ENCODE data around the gene SH3GLB2.

The SH3GLB2 gene

GRCh38 chr9:128992995-128993394, 35.1 kb downstream of the SH3GLB2 start:
- TF ChIP-seq SIN3A (IDR thresholded peaks at IDR 0.05; ENCODE audit: borderline replicate concordance, insufficient read depth, low read length), result no peak
- TF ChIP-seq REST (IDR thresholded peaks at IDR 0.05; ENCODE audit: insufficient read depth in 1 of 2, low read depth in 2 of 2, low read length in 2 of 2), result no peak
- no peak for TF ChIP-seq FOXP2 (optimal IDR thresholded peaks at IDR 0.05; ENCODE audit: borderline replicate concordance, extremely low read depth, extremely low read length, insufficient read depth)
- no peak for TF ChIP-seq TAF1 (IDR thresholded peaks at IDR 0.05; ENCODE audit: borderline replicate concordance, insufficient read depth, low read length)
- TF ChIP-seq POLR2AphosphoS5 (IDR thresholded peaks at IDR 0.05; ENCODE audit: low read depth, low read length), result no peak

GRCh38 chr9:128987805-128988204, 40.3 kb downstream of the SH3GLB2 start:
- TF ChIP-seq REST (IDR thresholded peaks at IDR 0.05; ENCODE audit: insufficient read depth in 1 of 2, low read depth in 2 of 2, low read length in 2 of 2) (no peak), POLR2AphosphoS5 (IDR thresholded peaks at IDR 0.05; ENCODE audit: low read depth, low read length) (no peak), TAF1 (IDR thresholded peaks at IDR 0.05; ENCODE audit: borderline replicate concordance, insufficient read depth, low read length) (no peak), SIN3A (IDR thresholded peaks at IDR 0.05; ENCODE audit: borderline replicate concordance, insufficient read depth, low read length) (no peak), FOXP2 (optimal IDR thresholded peaks at IDR 0.05; ENCODE audit: borderline replicate concordance, extremely low read depth, extremely low read length, insufficient read depth) (no peak)

- TF ChIP-seq SIN3A (IDR thresholded peaks at IDR 0.05; ENCODE audit: borderline replicate concordance, insufficient read depth, low read length) (no peak), FOXP2 (optimal IDR thresholded peaks at IDR 0.05; ENCODE audit: borderline replicate concordance, extremely low read depth, extremely low read length, insufficient read depth) (no peak), POLR2AphosphoS5 (IDR thresholded peaks at IDR 0.05; ENCODE audit: low read depth, low read length) (no peak), REST (IDR thresholded peaks at IDR 0.05; ENCODE audit: insufficient read depth in 1 of 2, low read depth in 2 of 2, low read length in 2 of 2) (no peak), TAF1 (IDR thresholded peaks at IDR 0.05; ENCODE audit: borderline replicate concordance, insufficient read depth, low read length) (no peak)
Measured at GRCh38 chr9:128986671-128987070, 41.5 kb downstream of the SH3GLB2 start.

GRCh38 chr9:128983536-128983935, 44.6 kb downstream of the SH3GLB2 start:
- no peak for TF ChIP-seq POLR2AphosphoS5 (IDR thresholded peaks at IDR 0.05; ENCODE audit: low read depth, low read length)
- no peak for TF ChIP-seq SIN3A (IDR thresholded peaks at IDR 0.05; ENCODE audit: borderline replicate concordance, insufficient read depth, low read length)
- TF ChIP-seq REST (IDR thresholded peaks at IDR 0.05; ENCODE audit: insufficient read depth in 1 of 2, low read depth in 2 of 2, low read length in 2 of 2), result no peak
- no peak for TF ChIP-seq FOXP2 (optimal IDR thresholded peaks at IDR 0.05; ENCODE audit: borderline replicate concordance, extremely low read depth, extremely low read length, insufficient read depth)
- no peak for TF ChIP-seq TAF1 (IDR thresholded peaks at IDR 0.05; ENCODE audit: borderline replicate concordance, insufficient read depth, low read length)

GRCh38 chr9:128979111-128979510, 49.0 kb downstream of the SH3GLB2 start:
- no peak for TF ChIP-seq SIN3A (IDR thresholded peaks at IDR 0.05; ENCODE audit: borderline replicate concordance, insufficient read depth, low read length)
- TF ChIP-seq REST (IDR thresholded peaks at IDR 0.05; ENCODE audit: insufficient read depth in 1 of 2, low read depth in 2 of 2, low read length in 2 of 2), result no peak
- no peak for TF ChIP-seq POLR2AphosphoS5 (IDR thresholded peaks at IDR 0.05; ENCODE audit: low read depth, low read length)
- TF ChIP-seq TAF1 (IDR thresholded peaks at IDR 0.05; ENCODE audit: borderline replicate concordance, insufficient read depth, low read length), result no peak
- TF ChIP-seq FOXP2 (optimal IDR thresholded peaks at IDR 0.05; ENCODE audit: borderline replicate concordance, extremely low read depth, extremely low read length, insufficient read depth), result no peak

Data from PFSK-1 (cell line).